Loucy (cell line): ENCODE results near the gene CIDEB.

ENCODE experiments used
- H2AFZ ChIP-seq: fragments of 200-600 bp; sonication (generic); 2 replicates; pipeline ENCODE4 v1.6.0; 2016; ENCODE audit warnings: antibody characterized with exemption, mild to moderate bottlenecking, low read length, moderate library complexity
- H3F3A ChIP-seq: fragments of 200-600 bp; 2 replicates; pipeline ENCODE4 v1.6.0; 2016; ENCODE audit warnings: antibody characterized with exemption, low read depth, mild to moderate bottlenecking
- H3K27me3 ChIP-seq: fragments of 200-600 bp; sonication (generic); 2 replicates; pipeline ENCODE4 v1.6.1; 2014; ENCODE audit warnings: low read length, mild to moderate bottlenecking; ENCODE audit not compliant: insufficient read depth, poor library complexity, severe bottlenecking
- H3K36me3 ChIP-seq: fragments of 200-600 bp; sonication (generic); 2 replicates; pipeline ENCODE4 v1.6.1; 2016; ENCODE audit warnings: low read length; ENCODE audit not compliant: insufficient read depth
- H3K4me1 ChIP-seq: fragments of 200-600 bp; sonication (generic); 2 replicates; pipeline ENCODE4 v1.5.1; 2014; ENCODE audit warnings: low read length, mild to moderate bottlenecking; ENCODE audit not compliant: insufficient read depth, poor library complexity, severe bottlenecking
- H3K4me2 ChIP-seq: fragments of 200-600 bp; sonication (generic); 2 replicates; pipeline ENCODE4 v1.6.0; 2014; ENCODE audit warnings: antibody characterized with exemption, low read length, low read depth, mild to moderate bottlenecking; ENCODE audit not compliant: poor library complexity, severe bottlenecking
- H3K4me3 ChIP-seq: fragments of 200-600 bp; sonication (generic); 2 replicates; pipeline ENCODE4 v1.5.1; 2014; ENCODE audit warnings: low read length, mild to moderate bottlenecking, mixed read lengths; ENCODE audit not compliant: poor library complexity, severe bottlenecking
- H3K79me2 ChIP-seq: fragments of 200-600 bp; sonication (generic); 2 replicates; pipeline ENCODE4 v1.6.1; 2014; ENCODE audit warnings: low read length; ENCODE audit not compliant: insufficient read depth
- H3K9ac ChIP-seq: fragments of 200-600 bp; sonication (generic); 2 replicates; pipeline ENCODE4 v1.6.0; 2014; ENCODE audit warnings: mild to moderate bottlenecking, low read depth, low read length, moderate library complexity; ENCODE audit not compliant: poor library complexity, severe bottlenecking
- H3K9me2 ChIP-seq: fragments of 200-600 bp; sonication (generic); replicated peaks from 2 replicates; pipeline ENCODE4 v1.6.1; 2016; ENCODE audit warnings: low read depth, low read length, mixed read lengths
- H3K9me3 ChIP-seq: fragments of 200-600 bp; sonication (generic); 2 replicates; pipeline ENCODE4 v1.6.1; 2014; ENCODE audit warnings: mild to moderate bottlenecking, antibody characterized with exemption, low read length, low read depth; ENCODE audit not compliant: insufficient read depth
- H4K20me1 ChIP-seq: fragments of 200-600 bp; sonication (generic); 2 replicates; pipeline ENCODE4 v1.6.0; 2014; ENCODE audit warnings: antibody characterized with exemption, low read length, mild to moderate bottlenecking; ENCODE audit not compliant: insufficient read depth, poor library complexity, severe bottlenecking
- EZH2phosphoT487 ChIP-seq: fragments of 200-600 bp; IDR thresholded peaks from 2 replicates; pipeline ENCODE4 v1.6.1; 2018; ENCODE audit warnings: antibody characterized with exemption, mild to moderate bottlenecking, moderate library complexity, borderline replicate concordance
- TF ChIP-seq, protein P1 (sequence below): fragments of 200-600 bp; sonication (generic); conservative IDR thresholded peaks from 2 replicates; pipeline ENCODE4 v1.5.1; 2014; ENCODE audit warnings: mild to moderate bottlenecking, antibody characterized with exemption, low read length

CIDEB gene

DNA sequence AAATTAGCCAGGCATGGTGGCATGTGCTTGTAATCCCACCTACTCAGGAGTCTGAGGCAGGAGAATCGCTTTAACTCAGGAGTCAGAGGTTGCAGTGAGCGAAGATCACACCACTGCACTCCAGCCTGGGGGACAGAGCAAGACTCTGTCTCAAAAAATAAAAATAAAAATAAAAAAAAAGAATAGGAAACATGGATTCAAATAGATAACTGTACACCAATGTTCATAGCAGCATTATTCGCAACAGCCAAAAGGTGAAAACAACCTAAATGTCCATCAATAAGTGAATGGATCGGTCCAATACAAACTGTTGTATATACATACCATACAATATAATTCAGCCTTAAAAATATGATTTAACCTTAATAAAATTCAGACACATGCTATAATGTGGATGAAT, 35.1 kb upstream of the CIDEB start:
- H3K9ac ChIP-seq, result no peak overlapping the region
- H3K4me1 ChIP-seq, result peaks cover 14% of the 10 kb centered on the region
- no peak overlapping the region for H3K4me3 ChIP-seq
- H3K4me2 ChIP-seq, result no peak overlapping the region
- no peaks in the 10 kb centered on the region for H3K9me2 ChIP-seq
- TF ChIP-seq, protein P1, sequence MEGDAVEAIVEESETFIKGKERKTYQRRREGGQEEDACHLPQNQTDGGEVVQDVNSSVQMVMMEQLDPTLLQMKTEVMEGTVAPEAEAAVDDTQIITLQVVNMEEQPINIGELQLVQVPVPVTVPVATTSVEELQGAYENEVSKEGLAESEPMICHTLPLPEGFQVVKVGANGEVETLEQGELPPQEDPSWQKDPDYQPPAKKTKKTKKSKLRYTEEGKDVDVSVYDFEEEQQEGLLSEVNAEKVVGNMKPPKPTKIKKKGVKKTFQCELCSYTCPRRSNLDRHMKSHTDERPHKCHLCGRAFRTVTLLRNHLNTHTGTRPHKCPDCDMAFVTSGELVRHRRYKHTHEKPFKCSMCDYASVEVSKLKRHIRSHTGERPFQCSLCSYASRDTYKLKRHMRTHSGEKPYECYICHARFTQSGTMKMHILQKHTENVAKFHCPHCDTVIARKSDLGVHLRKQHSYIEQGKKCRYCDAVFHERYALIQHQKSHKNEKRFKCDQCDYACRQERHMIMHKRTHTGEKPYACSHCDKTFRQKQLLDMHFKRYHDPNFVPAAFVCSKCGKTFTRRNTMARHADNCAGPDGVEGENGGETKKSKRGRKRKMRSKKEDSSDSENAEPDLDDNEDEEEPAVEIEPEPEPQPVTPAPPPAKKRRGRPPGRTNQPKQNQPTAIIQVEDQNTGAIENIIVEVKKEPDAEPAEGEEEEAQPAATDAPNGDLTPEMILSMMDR, result no peak
- H3K79me2 ChIP-seq, result peaks cover 6% of the 10 kb centered on the region; the same call in 1 of the 2 replicates
- no peaks in the 10 kb centered on the region for H3K36me3 ChIP-seq
- no peaks in the 10 kb centered on the region for H3K27me3 ChIP-seq
- H4K20me1 ChIP-seq, result no peaks in the 10 kb centered on the region
- H2AFZ ChIP-seq, result no peak overlapping the region
- no peaks in the 10 kb centered on the region for H3F3A ChIP-seq
- H3K9me3 ChIP-seq, result no peaks in the 10 kb centered on the region

DNA sequence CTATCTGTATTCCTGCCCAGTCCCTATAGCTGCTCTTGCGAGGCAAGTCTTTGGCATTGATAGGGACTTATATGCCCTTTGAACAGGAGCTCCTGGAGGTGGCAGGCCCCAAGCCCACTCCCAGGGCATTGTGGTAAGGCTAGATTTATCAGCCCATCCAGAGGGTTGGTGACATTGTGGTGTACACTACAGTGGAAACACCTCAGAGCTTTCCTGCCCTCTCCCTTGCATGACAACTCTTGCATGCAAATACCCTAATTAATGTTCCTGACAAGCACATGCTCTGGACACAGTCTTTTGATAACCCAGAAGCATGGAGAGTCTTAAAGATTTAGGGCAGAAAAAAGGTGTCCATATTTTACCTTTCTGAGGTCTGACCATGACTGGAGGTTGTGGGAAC, 32.8 kb upstream of the CIDEB start:
- Histone ChIP-seq H3K4me1 (peaks cover 37% of the 10 kb centered on the region), H3F3A (no peaks in the 10 kb centered on the region), H3K9ac (no peak overlapping the region), H2AFZ (no peak overlapping the region), H3K9me2 (no peaks in the 10 kb centered on the region), H3K27me3 (no peaks in the 10 kb centered on the region), H3K9me3 (no peaks in the 10 kb centered on the region), H3K4me3 (no peak overlapping the region), H3K79me2 (peaks cover 6% of the 10 kb centered on the region; the same call in 1 of the 2 replicates), H3K36me3 (no peaks in the 10 kb centered on the region), H4K20me1 (no peaks in the 10 kb centered on the region), H3K4me2 (no peak overlapping the region)
- TF ChIP-seq, protein P1, result no peak
- no peak for TF ChIP-seq EZH2phosphoT487

DNA sequence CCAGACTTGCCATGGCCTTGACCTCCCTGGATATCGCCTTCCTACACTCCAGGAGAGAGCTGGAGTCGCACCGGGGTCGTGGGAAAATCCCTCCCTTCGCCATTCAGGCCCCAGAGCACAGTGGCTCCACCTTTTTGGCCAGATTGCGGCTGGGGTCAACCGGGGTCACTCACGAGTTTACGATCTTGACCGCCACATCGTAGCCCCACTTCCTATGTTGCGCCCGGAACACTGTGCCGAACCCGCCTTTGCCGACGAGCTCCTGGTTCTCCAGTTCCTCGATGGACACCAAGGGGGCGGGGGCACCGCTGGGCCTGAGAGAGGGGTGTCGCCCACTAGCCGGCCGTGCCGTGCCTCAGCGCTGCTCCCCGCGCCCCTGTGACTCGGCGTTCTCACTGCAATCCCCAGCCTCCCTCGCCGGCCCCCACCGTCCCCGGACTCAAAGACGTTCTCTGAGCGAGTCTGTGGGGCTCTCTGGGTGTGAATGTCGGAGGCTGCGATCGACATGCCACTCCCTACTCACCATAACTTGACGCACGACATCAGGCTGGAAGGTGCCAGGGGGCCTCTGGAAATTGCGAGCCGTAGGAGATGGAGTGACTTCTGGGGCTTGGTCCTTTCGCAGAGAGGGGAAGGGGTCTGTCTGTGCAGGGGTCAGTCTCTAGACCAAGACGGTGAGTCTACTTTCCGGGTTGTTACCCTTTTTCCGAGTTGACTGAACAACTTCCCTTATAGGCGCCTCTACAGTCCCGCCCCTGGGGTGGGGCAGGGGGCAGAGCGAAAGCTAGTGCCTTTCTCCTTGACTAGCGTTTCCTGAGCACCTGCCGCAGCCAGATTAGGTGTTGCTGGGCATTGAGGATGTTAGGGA, 31.7 kb upstream of the CIDEB start, which contains the start of gene RIPK3:
Gene RIPK3 (minus strand): TSS at position 708 of the 868 bp plus-strand sequence. CDS start 165 bp downstream, at position 543.
- peak within 1 kb of the TSS; percentile 77 for H3K4me3 ChIP-seq
- no peaks in the 10 kb centered on the region for H3K9me3 ChIP-seq
- H3F3A ChIP-seq, result no peaks in the 10 kb centered on the region
- H3K4me2 ChIP-seq, result peak within 1 kb of the TSS; percentile 72
- H3K9me2 ChIP-seq, result no peaks in the 10 kb centered on the region
- H3K9ac ChIP-seq, result peak within 1 kb of the TSS; percentile 77
- no peaks in the 10 kb centered on the region for H3K27me3 ChIP-seq
- TF ChIP-seq, protein P1, result no peak
- TF ChIP-seq EZH2phosphoT487, result no peak
- peaks cover 6% of the 10 kb centered on the region; the same call in 1 of the 2 replicates for H3K79me2 ChIP-seq
- H2AFZ ChIP-seq, result peak within 1 kb of the TSS; percentile 57
- H3K36me3 ChIP-seq, result no peaks in the 10 kb centered on the region
- no peaks in the 10 kb centered on the region for H4K20me1 ChIP-seq
- peaks cover 43% of the 10 kb centered on the region for H3K4me1 ChIP-seq
